ENCODE results near the gene SYMPK.

GRCh38 chr19:45804959-45805230, 58.1 kb downstream of the SYMPK start:
- no peak for TF ChIP-seq CTCF (conservative IDR thresholded peaks at IDR 0.05; ENCODE audit: low read depth, low read length)
- TF ChIP-seq EZH2 (IDR thresholded peaks at IDR 0.05; ENCODE audit: borderline replicate concordance, low read depth, low read length, poor library complexity, severe bottlenecking): no peak

Measured in A673 (cell line).